Cardiac septum (tissue), 1 donor: ENCODE data around the gene NKPD1. TPM values are rescaled to one million over a fixed set of nuclear protein-coding genes. Genes with fewer than 3 reads are reported as not detected.
"Not testable (repeated sequence)": the region's sequence is repeated elsewhere in the genome, so short reads cannot be mapped to it uniquely, and the experiment has no call there.

Experiments used
- DNase-seq: peaks from one replicate; pipeline ENCODE4 v3.0.0-alpha.2; 2020; ENCODE audit warnings: low spot score
- intact Hi-C: fragments of 100-400 bp; cut with DNase I; formaldehyde crosslinking; loops from one replicate; pipeline ENCODE4 v1.14.0; 2022
- total RNA-seq: library from RNA; stranded (reverse); fragmentation: NEBNext Ultra II Directional; extraction: Animal tissue kit (Norgen Biotek cat#: 25700); gene quantifications from one replicate; pipeline ENCODE4 v1.2.1, GENCODE V29; 2021
- donor health status: DM: no; HTN: no; CAD: no.

NKPD1 gene
- total RNA-seq, 1 donor from 2014 or later: not detected

DNA sequence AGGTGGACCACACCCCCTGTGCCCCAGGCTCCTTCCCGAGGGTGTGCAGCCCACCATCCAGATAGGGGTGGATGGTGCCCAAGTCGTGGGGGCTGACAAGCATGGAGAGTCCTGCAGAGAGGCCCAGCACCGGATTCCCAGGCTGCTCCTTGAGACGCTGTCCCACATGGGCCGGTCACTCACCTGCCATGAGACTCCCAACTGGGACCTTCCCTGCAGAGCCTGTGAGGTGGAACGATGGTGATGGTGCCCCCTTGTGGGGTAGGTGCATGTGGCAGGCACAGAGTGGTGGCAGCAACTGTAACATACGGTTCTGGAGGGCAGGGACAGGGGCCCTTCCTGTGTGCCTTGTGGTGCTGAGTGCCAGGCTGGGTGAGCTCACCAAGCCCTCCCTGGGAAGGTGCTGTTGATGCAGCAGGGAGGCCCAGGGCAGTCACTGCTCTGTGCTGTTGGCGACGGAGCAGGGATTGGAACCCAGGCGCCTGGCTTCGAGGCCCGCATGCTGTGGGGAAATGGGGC, 34.7 kb downstream of the NKPD1 start:
- DNase-seq: no peak
- intact Hi-C loops: no loop called here

DNA sequence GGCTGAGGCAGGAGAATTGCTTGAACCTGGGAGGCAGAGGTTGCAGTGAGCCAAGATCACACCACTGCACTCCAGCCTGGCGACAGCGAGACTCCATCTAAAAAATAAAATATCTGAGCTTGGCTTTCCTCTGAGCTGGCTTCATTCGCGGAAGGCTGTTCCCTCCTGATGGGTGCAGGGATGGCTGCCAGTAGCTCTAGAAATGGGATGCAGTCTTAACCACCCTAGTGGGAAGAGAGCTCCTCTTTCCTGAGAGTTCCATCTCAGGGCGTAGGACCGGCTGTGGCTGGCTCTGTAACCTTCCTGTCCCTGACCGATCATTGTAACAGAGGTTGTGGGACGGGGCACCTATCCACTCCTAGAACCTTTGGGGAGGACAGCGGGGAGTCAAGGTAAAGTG, 35.4 kb downstream of the NKPD1 start:
- DNase-seq: no peak
- intact Hi-C loops: no loop called here

DNA sequence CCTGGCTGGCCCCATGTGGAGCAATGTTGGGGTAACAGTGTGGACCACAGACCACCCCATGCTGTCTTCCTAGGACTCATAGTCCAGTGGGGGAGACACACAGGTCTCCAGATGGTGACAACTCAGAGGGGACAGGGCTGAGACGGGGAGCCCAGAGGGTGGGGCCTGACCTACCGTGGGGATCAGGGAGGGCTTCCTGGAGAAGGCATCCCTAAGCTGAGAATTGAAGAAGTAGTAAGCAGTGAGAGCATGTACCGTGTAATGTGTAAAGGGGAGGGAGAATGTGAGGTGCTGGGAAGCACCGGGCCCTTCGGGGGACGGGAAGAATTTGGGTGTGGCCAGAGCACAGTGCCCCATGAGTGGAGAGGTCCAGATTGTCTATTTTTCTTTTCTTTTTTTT, 36.8 kb downstream of the NKPD1 start:
- DNase-seq: no peak
- intact Hi-C loops: no loop called here

DNA sequence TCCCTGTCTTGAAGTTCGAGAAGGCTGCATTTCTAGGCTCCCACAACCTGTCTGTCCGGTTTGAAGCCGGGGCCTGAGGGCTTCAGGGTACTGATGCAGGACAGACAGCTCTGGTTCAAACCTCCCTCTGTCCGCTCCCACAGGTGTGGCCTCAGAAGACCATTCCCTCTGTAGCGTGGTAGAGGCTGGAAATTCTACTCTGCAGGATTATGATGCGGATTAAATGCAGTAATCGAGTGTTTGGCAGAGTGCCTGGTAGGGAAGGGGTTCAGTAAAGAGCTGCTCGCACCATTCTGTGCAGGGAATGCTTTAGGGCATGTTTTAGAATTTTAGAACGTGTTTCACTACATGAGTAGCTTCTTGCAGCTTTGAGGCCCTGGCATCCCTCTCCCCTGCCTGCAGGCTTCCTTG, 37.3 kb downstream of the NKPD1 start:
- intact Hi-C loops: no loop called here
- no peak for DNase-seq

DNA sequence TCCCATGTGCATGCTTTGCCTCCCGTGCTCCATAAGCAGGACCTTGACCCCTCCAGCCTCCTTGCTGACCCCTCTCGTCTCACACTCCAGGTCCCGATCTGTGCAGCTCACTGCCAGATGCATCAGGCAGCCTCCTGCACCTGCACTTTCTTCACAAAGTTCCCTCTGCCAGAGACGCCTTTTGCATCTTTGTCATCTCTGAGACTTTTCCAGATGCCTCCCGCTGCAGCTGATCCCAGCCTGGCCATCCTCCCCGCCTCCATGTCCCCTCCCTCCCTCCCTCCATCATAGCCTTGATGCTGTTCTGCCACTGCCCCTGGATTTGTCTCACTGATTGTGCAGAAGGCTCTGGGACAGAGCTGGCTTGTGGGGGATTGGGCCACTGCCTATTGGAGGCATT, 38.0 kb downstream of the NKPD1 start:
- no peak for DNase-seq
- intact Hi-C loops: no loop called here

DNA sequence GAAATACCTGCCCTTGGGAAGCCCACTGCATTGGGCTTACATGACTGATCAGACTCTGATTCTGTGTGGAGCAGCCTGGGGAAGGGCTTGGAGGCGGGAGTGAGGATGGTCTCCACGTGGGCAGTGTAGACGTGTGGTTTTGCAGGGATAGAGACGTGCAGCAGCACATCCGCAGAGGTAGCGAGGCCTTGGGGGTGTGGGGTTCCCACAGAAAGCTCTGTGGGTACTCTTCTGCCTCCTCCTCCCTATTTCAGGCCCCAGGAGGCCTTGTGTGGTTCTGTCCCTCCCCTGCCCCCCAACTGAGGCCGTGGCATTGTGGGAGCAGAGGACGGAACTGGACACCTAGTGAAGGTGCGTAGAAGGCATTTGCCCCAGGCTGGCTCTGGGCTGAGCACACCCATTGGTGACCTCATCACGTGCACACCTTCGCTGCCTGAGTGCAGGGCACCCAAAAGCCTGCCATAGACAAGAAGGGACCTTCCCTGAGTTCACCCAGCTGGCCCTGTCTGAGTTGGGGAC, 38.9 kb downstream of the NKPD1 start:
- no peak for DNase-seq
- intact Hi-C loops: no loop called here

DNA sequence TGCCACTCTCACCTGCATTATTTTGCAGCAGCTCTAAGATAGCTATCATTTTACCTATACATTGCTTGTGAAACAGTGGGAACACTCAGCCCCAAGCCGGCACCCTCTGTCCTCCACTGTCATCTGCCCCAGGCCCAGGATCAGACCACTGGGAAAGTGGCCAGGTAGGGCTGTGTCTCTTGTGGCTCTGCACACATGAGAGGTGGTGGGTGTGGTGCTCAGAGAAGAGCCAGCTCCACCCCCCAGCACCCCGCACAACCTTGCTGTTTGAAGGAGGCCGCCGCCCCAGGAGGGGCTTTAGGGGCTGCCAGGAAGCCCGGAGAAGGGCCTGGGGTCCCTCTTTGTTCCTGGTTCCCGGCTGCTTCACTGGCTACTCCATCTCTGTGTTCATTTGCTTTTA, 41.2 kb downstream of the NKPD1 start:
- DNase-seq: no peak
- intact Hi-C loops: no loop called here

DNA sequence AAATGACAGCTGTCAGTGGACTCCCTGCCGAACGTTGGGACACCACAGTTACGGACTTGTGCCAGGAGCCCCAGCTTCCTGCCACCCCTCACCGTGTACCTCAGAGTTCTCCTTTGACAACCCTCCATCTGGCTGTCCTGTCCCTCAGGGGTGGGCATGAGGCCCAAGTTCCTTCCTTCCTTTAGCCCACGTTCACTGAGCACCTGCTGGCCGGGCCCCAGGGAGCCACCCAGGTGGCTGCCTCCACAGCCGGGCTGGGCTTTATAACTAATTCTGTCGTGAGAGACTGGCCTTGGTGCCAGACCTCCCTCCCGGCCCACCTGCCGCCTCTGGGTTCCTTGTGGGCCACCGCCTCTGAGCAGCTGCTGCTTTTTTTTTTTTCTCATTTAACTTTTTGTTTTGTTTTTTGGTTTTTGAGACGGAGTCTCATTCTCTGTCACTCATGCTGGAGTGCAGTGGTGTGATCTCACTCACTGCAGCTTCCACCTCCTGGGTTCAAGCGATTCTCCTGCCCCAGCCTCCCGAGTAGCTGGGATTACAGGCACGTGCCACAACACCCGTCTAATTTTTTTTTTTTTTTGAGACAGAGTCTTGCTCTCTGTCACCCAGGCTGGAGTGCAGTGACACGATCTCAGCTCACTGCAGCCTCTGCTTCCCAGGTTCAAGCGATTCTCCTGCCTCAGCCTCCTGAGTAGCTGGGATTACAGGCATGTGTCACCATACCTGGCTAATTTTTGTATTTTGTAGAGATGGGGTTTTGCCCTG, 42.0 kb downstream of the NKPD1 start:
- DNase-seq, intact Hi-C loops: not testable (repeated sequence)

DNA sequence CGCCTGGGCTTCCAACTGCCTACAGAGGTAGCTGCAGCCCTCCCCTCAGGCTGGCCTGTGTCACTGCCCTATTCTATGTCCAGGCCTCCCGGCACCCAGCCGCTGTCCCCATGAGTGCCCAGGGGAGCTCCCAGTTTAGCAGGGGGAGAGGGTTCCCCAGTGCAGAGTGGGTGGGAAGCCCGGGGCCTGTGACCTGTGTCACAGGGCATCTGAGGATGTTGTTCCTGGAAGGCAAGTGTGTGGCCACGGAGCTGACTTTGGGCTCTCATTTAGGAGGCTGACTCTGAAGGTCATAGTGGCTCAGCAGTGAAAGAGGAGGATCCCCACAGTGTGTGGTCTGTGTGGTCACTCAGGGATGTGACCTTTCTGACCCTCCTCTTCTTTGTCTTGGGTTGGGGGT, 42.7 kb downstream of the NKPD1 start:
- no peak for DNase-seq
- intact Hi-C loops: no loop called here

DNA sequence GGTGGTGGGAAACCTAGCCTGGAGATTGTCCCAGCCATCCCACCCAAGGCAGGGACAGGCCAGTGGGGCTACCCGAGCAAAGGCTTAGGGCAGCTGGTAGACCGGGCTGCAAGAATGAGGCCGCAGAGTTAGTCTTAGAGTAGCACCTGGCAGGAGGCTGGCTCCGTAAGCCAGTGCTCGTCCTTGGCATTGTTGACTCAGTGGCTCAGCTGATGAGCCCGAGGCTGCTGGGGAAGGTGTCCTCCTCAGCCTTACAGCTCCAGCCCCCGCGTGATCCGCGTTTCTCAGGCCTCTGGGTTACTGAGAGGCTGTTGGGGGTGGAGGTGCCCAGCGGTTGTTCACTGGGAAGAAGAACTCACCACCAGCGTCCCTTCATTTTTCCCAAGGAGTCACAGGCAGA, 43.1 kb downstream of the NKPD1 start:
- intact Hi-C loops: no loop called here
- DNase-seq: no peak

DNA sequence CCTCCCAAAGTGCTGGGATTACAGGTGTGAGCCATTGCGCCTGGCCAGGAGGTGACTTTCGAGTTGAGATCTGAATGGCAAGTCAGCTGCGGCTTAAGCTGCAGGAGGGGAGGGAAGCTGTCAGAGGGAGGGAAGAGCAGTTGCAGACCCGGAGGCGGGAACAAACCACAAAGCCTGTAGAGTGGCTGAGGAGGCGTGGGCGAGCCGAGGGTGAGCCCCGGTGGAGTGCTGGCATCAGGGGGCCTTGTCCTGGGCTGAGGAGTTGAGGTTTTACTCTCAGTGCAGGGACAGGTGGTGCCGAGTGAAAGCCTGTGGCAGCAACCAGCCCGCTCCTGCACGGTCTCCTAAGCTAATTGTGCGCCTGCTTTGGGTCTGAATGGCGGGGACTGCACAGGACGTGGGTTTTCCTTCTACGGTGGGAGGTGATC, 43.6 kb downstream of the NKPD1 start:
- DNase-seq: no peak
- intact Hi-C loops: no loop called here

DNA sequence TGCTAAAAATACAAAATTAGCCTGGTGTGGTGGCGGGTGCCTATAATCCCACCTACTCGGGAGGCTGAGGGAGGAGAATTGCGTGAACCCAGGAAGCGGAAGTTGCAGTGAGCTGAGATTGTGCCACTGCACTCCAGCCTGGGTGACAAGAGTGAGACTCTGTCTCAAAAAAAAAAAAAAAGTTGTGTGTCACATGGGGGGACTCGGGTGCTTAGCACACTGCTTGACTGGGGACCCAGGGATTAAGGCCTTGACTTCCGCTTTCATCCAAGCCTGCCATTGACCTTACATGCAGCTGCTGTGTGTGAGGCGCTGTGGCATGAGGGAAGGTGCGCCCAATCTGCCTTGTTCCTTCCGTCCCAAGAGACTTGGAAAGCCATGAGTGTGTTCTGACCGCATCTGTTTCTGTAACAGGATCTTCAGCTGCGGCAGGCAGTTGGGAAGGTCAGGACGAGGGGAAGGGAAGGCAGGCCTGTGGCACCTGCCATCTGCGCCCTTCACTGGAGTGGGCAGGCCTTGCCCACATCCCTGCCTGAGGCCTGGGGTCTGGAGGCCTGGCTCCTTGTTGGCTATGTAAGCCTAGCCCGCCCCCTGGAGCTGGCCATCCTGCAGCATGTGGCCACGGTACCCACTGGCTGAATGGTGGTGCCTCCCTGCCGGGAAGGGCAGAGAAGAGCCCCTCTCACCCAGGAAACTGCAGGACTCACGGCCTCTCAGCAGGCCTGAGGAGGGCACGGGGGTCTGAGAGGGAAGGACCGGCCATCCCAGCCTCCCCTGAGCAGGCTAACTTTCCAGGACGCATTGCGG, 44.8 kb downstream of the NKPD1 start:
- intact Hi-C loops: no loop called here
- no peak for DNase-seq

DNA sequence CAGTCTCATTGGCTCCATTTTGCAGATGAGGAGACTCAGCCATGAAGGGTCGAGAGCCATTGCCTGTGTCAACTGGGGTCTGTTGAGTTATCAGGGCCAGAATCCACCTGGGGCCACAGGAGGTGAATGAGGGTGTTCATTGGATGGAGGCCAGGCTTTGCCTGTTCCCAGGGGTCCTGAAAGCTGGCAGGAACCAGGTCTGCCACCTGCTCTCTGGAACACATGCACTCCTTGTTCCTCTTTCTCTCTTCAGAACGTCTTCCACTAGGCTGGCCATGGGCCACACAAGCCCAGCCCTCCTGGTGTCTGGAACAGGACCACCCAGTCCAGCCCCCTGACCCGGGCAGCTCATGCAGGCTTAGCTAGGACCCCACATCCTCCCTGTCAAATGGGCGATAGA, 46.7 kb downstream of the NKPD1 start:
- DNase-seq: no peak
- intact Hi-C loops: no loop called here

DNA sequence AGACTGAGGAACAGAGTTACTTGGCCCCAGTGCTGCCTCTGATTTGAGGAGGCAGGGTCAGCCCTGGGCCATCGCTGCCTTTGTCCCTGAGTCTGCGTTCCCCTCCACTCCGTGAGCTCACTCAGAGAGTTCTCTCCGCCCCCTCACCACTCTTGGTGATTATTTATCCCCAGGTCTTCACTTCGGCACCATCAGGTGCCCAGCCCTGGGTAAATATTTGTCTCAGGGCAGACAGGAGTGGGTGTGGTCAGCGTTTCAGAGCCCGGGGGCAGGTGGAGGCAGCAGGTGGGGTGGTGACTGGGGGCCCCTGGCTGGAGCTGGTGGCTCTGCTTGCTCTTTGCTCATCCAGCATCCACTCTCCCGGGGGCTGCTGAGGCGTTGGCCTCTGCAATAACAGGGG, 47.2 kb downstream of the NKPD1 start:
- no peak for DNase-seq
- intact Hi-C loops: no loop called here

DNA sequence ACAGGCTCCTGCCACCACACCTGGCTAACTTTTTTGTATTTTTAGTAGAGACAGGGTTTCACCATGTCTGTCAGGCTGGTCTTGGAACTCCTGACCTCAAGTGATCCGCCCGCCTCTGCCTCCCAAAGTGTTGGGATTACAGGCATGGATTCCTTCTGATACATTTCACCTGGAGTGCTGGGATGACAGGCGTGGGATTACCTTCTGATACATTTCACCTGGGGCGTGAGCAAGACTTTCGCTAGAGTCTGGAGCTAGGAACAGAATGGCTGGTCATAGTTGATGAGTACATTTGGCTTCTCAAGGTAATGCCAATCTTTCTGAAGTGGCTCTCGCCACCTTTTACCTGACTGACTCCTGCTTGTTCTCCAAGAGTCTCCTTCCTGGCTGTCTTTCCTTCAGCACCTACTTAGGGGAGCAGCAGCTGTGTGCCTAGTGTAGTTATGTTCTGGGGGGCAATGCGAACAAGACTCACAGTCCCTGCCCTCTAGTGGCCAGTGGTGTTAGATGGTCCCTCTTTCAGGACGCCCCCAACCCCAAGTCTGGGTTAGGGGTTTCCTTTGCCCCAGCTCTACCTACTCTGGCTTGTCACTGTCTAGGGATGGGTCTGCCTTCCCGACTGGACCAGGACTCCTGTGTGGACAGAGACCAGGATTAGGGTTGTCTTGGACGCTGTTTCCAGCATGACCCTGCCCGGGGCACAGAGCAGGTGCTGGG, 48.5 kb downstream of the NKPD1 start:
- intact Hi-C loops: no loop called here
- DNase-seq: no peak

Other genes starting within 250 kb of the NKPD1 start
- gene APOC1, start 246.4 kb downstream of the NKPD1 start, total RNA-seq: 7.3 TPM
- gene APOC4, start 218.7 kb downstream of the NKPD1 start, total RNA-seq: not detected
- not detected for gene APOC2, start 214.9 kb downstream of the NKPD1 start, total RNA-seq
- gene CLPTM1, start 205.6 kb downstream of the NKPD1 start, total RNA-seq: 87.4 TPM
- 9.0 TPM for gene RELB, start 159.5 kb downstream of the NKPD1 start, total RNA-seq
- 45.6 TPM for gene CLASRP, start 121.9 kb downstream of the NKPD1 start, total RNA-seq
- 0.13 TPM for gene ZNF296, start 84.5 kb downstream of the NKPD1 start, total RNA-seq
- 10.7 TPM for gene GEMIN7, start 81.7 kb downstream of the NKPD1 start, total RNA-seq
- gene PPP1R37, start 67.8 kb downstream of the NKPD1 start, total RNA-seq: 18.6 TPM
- 19.9 TPM for gene TRAPPC6A, start 17.3 kb upstream of the NKPD1 start, total RNA-seq
- 5.0 TPM for gene BLOC1S3, start 17.8 kb upstream of the NKPD1 start, total RNA-seq
- gene EXOC3L2, start 84.4 kb upstream of the NKPD1 start, total RNA-seq: 1.7 TPM
- gene MARK4, start 90.3 kb upstream of the NKPD1 start, total RNA-seq: 36.6 TPM
- gene CKM, start 161.9 kb upstream of the NKPD1 start, total RNA-seq: 2,391 TPM
- gene KLC3, start 179.8 kb upstream of the NKPD1 start, total RNA-seq: not detected
- gene ERCC2, start 209.6 kb upstream of the NKPD1 start, total RNA-seq: 12.4 TPM
- 119 TPM for gene PPP1R13L, start 244.1 kb upstream of the NKPD1 start, total RNA-seq
- gene POLR1G, start 245.7 kb upstream of the NKPD1 start, total RNA-seq: 3.2 TPM